ENCODE data around the gene ESYT2. TPM values are rescaled to one million over a fixed set of nuclear protein-coding genes. Genes with fewer than 3 reads are reported as not detected.
A peak's percentile ranks its signal among the peaks of the same experiment; 100 is the strongest.

ESYT2 gene
- total and polyA plus RNA-seq, 9 of the 15 experiments (the other 6 are each of a cell fraction or from before 2014, with no cell fraction given), result 5.8 to 86.9 (median 64.7) TPM

DNA sequence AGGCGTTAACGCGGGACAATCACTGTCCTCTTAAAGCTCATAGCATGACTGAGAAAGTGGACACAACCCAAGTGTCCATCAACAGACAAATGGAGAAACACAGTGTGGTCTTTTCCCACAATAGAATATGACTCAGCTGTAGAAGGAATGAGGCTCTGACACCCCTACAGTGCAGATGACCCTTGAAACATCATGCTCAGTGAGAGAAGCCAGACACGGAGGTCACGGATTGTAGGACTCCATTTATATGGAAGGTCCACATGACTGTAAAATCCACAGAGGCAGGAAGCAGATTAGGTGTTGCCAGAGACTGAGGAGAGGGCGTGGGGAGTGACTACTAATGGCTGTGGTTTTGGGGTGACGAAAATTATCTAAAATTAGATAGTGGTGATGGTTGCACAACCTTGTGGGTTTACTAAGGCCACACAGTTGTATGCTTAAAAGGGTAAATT is 118.6 kb downstream of the ESYT2 start (continued):
- TF ChIP-seq SIN3A (IDR thresholded peaks at IDR 0.05; ENCODE audit: borderline replicate concordance in 2 of 2, control insufficient read depth in 1 of 2, low read depth in 2 of 2, low read length in 2 of 2) (no peak), MYBL2 (IDR thresholded peaks at IDR 0.05; ENCODE audit: low read depth) (no peak), MYBL2 (CRISPR knock-in tag; IDR thresholded peaks at IDR 0.05; ENCODE audit: borderline replicate concordance) (no peak), SREBF1 (IDR thresholded peaks at IDR 0.05; ENCODE audit: borderline replicate concordance, low read depth, low read length) (no peak), GATAD2B (IDR thresholded peaks at IDR 0.05; ENCODE audit: borderline replicate concordance) (no peak), RUNX1 (IDR thresholded peaks at IDR 0.05; ENCODE audit: low read depth) (no peak), ZBTB1 (CRISPR knock-in tag; IDR thresholded peaks at IDR 0.05; ENCODE audit: borderline replicate concordance, low read depth) (0 out of 2 replicates have a peak, but pooled peaks have one; percentile 60), PHF20 (IDR thresholded peaks at IDR 0.05; ENCODE audit: partially characterized antibody) (no peak), ZNF639 (CRISPR knock-in tag; conservative IDR thresholded peaks at IDR 0.05 in 1 of 2, IDR thresholded peaks at IDR 0.05 in 1 of 2) (0 out of 4 replicates have a peak, but pooled peaks of 1 of the 2 experiments have one; percentile 28), FOXA1 (IDR thresholded peaks at IDR 0.05; ENCODE audit: borderline replicate concordance) (no peak), SMARCA4 (IDR thresholded peaks at IDR 0.05) (peak; percentile 66; the same call in 1 of the 2 replicates), NCOR1 (IDR thresholded peaks at IDR 0.05) (peak; percentile 49; the same call in 1 of the 2 replicates), SMAD4 (CRISPR knock-in tag; conservative IDR thresholded peaks at IDR 0.05) (no peak), HIVEP1 (CRISPR knock-in tag; IDR thresholded peaks at IDR 0.05) (no peak), NR0B1 (IDR thresholded peaks at IDR 0.05; ENCODE audit: partially characterized antibody) (no peak), RBM25 (IDR thresholded peaks at IDR 0.05; ENCODE audit: low read depth, low read length, severe bottlenecking) (no peak), ZNF766 (CRISPR knock-in tag; conservative IDR thresholded peaks at IDR 0.05) (peak; percentile 63; the same call in 1 of the 2 replicates), HINFP (tag; conservative IDR thresholded peaks at IDR 0.05; ENCODE audit: low read depth) (no peak)
- TF ChIP-seq, protein P1, sequence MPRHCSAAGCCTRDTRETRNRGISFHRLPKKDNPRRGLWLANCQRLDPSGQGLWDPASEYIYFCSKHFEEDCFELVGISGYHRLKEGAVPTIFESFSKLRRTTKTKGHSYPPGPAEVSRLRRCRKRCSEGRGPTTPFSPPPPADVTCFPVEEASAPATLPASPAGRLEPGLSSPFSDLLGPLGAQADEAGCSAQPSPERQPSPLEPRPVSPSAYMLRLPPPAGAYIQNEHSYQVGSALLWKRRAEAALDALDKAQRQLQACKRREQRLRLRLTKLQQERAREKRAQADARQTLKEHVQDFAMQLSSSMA (CRISPR knock-in tag; IDR thresholded peaks at IDR 0.05), result no peak
- TF ChIP-seq, protein P2, sequence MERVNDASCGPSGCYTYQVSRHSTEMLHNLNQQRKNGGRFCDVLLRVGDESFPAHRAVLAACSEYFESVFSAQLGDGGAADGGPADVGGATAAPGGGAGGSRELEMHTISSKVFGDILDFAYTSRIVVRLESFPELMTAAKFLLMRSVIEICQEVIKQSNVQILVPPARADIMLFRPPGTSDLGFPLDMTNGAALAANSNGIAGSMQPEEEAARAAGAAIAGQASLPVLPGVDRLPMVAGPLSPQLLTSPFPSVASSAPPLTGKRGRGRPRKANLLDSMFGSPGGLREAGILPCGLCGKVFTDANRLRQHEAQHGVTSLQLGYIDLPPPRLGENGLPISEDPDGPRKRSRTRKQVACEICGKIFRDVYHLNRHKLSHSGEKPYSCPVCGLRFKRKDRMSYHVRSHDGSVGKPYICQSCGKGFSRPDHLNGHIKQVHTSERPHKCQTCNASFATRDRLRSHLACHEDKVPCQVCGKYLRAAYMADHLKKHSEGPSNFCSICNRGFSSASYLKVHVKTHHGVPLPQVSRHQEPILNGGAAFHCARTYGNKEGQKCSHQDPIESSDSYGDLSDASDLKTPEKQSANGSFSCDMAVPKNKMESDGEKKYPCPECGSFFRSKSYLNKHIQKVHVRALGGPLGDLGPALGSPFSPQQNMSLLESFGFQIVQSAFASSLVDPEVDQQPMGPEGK (CRISPR knock-in tag; IDR thresholded peaks at IDR 0.05; ENCODE audit: borderline replicate concordance), result no peak

Data from K562 (cell line).